Prostate gland (tissue), 2 donors: ENCODE data around the gene TTC1.

ENCODE experiments used
- CTCF ChIP-seq, 4 experiments: fragments of 200-600 bp in 2 of 4; fragments of 450-650 bp in 2 of 4; sonication (generic) in 2 of 4; IDR thresholded peaks; 1 replicate in 3 of 4; 2 replicates in 1 of 4; pipeline ENCODE4 v1.5.1; 2016 to 2019; ENCODE audit warnings: antibody characterized with exemption in 4 of 4, mild to moderate bottlenecking in 2 of 4, moderate library complexity in 2 of 4
- POLR2AphosphoS5 ChIP-seq: sonication (generic); formaldehyde crosslinking; IDR thresholded peaks from one replicate; pipeline ENCODE4 v1.6.1; 2017; ENCODE audit warnings: antibody characterized with exemption

GRCh38 chr5:160042671-160043070, 33.7 kb downstream of the TTC1 start:
- TF ChIP-seq CTCF (IDR thresholded peaks at IDR 0.05), result no peak
- no peak for TF ChIP-seq POLR2AphosphoS5
